H1 (cell line): Measurements from ENCODE around the gene FRMD3. TPM values are rescaled to one million over a fixed set of nuclear protein-coding genes. Genes with fewer than 3 reads are reported as not detected.

Source experiments
- CTCF ChIA-PET: fragments of 300-600 bp; sonication (Branson Sonifier 250); formaldehyde crosslinking; loops from one replicate; lab custom pipeline; 2021; ENCODE audit not compliant: partially characterized antibody; lab: Charles Lee
- POLR2A ChIA-PET: fragments of 300-600 bp; sonication (Branson Sonifier 250); formaldehyde crosslinking; loops from one replicate; lab custom pipeline; 2021; ENCODE audit warnings: inconsistent platforms; ENCODE audit not compliant: partially characterized antibody; lab: Charles Lee
- DNase-seq, 2 experiments: peaks; one replicate each; pipeline versions ENCODE4 v3.0.0 to v3.0.0-alpha.2; 2010 to 2022; ENCODE audit warnings: low spot score in 2 of 2, low read depth in 1 of 2, mixed read lengths in 1 of 2
- FAIRE-seq: peaks from 2 replicates; lab custom pipeline; 2011; peaks lifted over from hg19 to GRCh38; lab: Jason Lieb, UNC
- H2AFZ ChIP-seq: 2 replicates; pipeline ENCODE4 v1.8.1; 2012; ENCODE audit warnings: low read length, inconsistent platforms
- H2AK5ac ChIP-seq: 2 replicates; pipeline ENCODE4 v1.6.1; 2013; ENCODE audit warnings: low read depth, low read length
- H2BK120ac ChIP-seq: replicated peaks from 2 replicates; pipeline ENCODE3; 2013; ENCODE audit warnings: low read depth, low read length, inconsistent platforms
- H2BK12ac ChIP-seq: 2 replicates; pipeline ENCODE4 v1.6.1; 2013; ENCODE audit warnings: low read depth, low read length
- H2BK15ac ChIP-seq: 2 replicates; pipeline ENCODE4 v1.6.1; 2013; ENCODE audit warnings: low read length
- H2BK20ac ChIP-seq: 2 replicates; pipeline ENCODE4 v1.6.1; 2013; ENCODE audit warnings: low read length
- H2BK5ac ChIP-seq: 2 replicates; pipeline ENCODE4 v1.6.1; 2013; ENCODE audit warnings: low read depth, low read length
- H3K14ac ChIP-seq: 2 replicates; pipeline ENCODE4 v1.6.1; 2013; ENCODE audit warnings: inconsistent platforms; ENCODE audit not compliant: insufficient read length
- H3K18ac ChIP-seq: 2 replicates; pipeline ENCODE4 v1.6.1; 2013; ENCODE audit warnings: low read length; ENCODE audit errors: extremely low read depth
- H3K23ac ChIP-seq: 2 replicates; pipeline ENCODE4 v1.6.1; 2013; ENCODE audit warnings: inconsistent platforms; ENCODE audit not compliant: insufficient read length
- H3K23me2 ChIP-seq: 2 replicates; pipeline ENCODE4 v1.6.1; 2013; ENCODE audit warnings: low read depth, low read length
- H3K27ac ChIP-seq: 2 replicates; pipeline ENCODE4 v1.6.1; 2011; ENCODE audit warnings: low read depth, low read length, inconsistent platforms
- H3K27me3 ChIP-seq, 4 experiments: replicated peaks in 1 of 4; 1 replicate in 1 of 4; 2 replicates in 3 of 4; pipeline versions ENCODE4 v1.6.1 to v1.8.1; 2011 to 2013; ENCODE audit warnings: low read length in 3 of 4, mild to moderate bottlenecking in 3 of 4, inconsistent platforms in 2 of 4, mixed read lengths in 2 of 4, moderate library complexity in 1 of 4; ENCODE audit not compliant: control insufficient read depth in 3 of 4, insufficient read depth in 3 of 4; ENCODE audit errors: extremely low read depth in 1 of 4
- H3K36me3 ChIP-seq, 4 experiments: 2 replicates each; pipeline versions ENCODE4 v1.6.1 to v1.8.1; 2011 to 2013; ENCODE audit warnings: mild to moderate bottlenecking in 4 of 4, low read length in 3 of 4, moderate library complexity in 2 of 4, control low read depth in 1 of 4, inconsistent platforms in 1 of 4; ENCODE audit not compliant: insufficient read depth in 4 of 4, control insufficient read depth in 2 of 4
- H3K4ac ChIP-seq: replicated peaks from 2 replicates; pipeline ENCODE3; 2013; ENCODE audit warnings: low read length, low read depth, mixed read lengths, inconsistent platforms; ENCODE audit not compliant: insufficient read length
- H3K4me1 ChIP-seq, 4 experiments: replicated peaks in 1 of 4; 1 replicate in 1 of 4; 2 replicates in 3 of 4; pipeline versions ENCODE4 v1.6.1 to v1.8.1; 2011 to 2013; ENCODE audit warnings: low read length in 3 of 4, inconsistent platforms in 2 of 4, mixed read lengths in 1 of 4; ENCODE audit not compliant: insufficient read depth in 4 of 4, control insufficient read depth in 3 of 4
- H3K4me2 ChIP-seq, 2 experiments: 2 replicates each; pipeline versions ENCODE4 v1.6.1 to v1.8.1; 2011 to 2013; ENCODE audit warnings: low read depth in 2 of 2, low read length in 2 of 2, control low read depth in 1 of 2, inconsistent platforms in 1 of 2, mild to moderate bottlenecking in 1 of 2; ENCODE audit not compliant: insufficient read depth in 1 of 2
- H3K4me3 ChIP-seq, 4 experiments: fragments of 200-600, 300-600 bp in 1 of 4; sonication (generic), shearing (Covaris generic), sonication (Bioruptor Twin) in 1 of 4; 2 replicates each; pipeline versions ENCODE4 v1.5.1 to v1.8.1; 2011 to 2016; ENCODE audit warnings: low read length in 4 of 4, low read depth in 3 of 4, control low read depth in 2 of 4, inconsistent platforms in 2 of 4, mild to moderate bottlenecking in 2 of 4, mixed read lengths in 1 of 4, moderate library complexity in 1 of 4; ENCODE audit not compliant: insufficient read depth in 2 of 4; ENCODE audit errors: extremely low read depth in 1 of 4
- H3K56ac ChIP-seq: replicated peaks from 2 replicates; pipeline ENCODE3; 2013; ENCODE audit warnings: low read depth, mild to moderate bottlenecking, mixed read lengths, low read length, inconsistent platforms; ENCODE audit not compliant: insufficient read length
- H3K79me1 ChIP-seq: 2 replicates; pipeline ENCODE4 v1.6.1; 2013; ENCODE audit warnings: low read depth, low read length, control low read depth
- H3K79me2 ChIP-seq, 2 experiments: 2 replicates each; pipeline versions ENCODE4 v1.6.1 to v1.8.1; 2012 to 2013; ENCODE audit warnings: low read length in 2 of 2, mild to moderate bottlenecking in 2 of 2, inconsistent platforms in 1 of 2; ENCODE audit not compliant: insufficient read depth in 2 of 2, control insufficient read depth in 1 of 2
- H3K9ac ChIP-seq, 4 experiments: replicated peaks in 1 of 4; 1 replicate in 1 of 4; 2 replicates in 3 of 4; pipeline versions ENCODE4 v1.6.1 to v1.8.1; 2011 to 2013; ENCODE audit warnings: low read depth in 3 of 4, low read length in 3 of 4, control low read depth in 2 of 4, mild to moderate bottlenecking in 2 of 4, moderate library complexity in 2 of 4, inconsistent platforms in 1 of 4; ENCODE audit errors: extremely low read depth in 1 of 4
- H3K9me3 ChIP-seq, 2 experiments: 2 replicates each; pipeline versions ENCODE4 v1.6.1 to v1.8.1; 2012 to 2013; ENCODE audit warnings: mild to moderate bottlenecking in 2 of 2, moderate library complexity in 2 of 2, control low read depth in 1 of 2, inconsistent platforms in 1 of 2, low read depth in 1 of 2, low read length in 1 of 2, mixed read lengths in 1 of 2; ENCODE audit not compliant: insufficient read depth in 2 of 2
- H4K20me1 ChIP-seq, 2 experiments: replicated peaks in 1 of 2; 2 replicates each; pipeline versions ENCODE3 to v1.8.1; 2011 to 2013; ENCODE audit warnings: inconsistent platforms in 2 of 2, low read length in 2 of 2, mild to moderate bottlenecking in 1 of 2; ENCODE audit not compliant: insufficient read depth in 2 of 2, control insufficient read depth in 1 of 2
- H4K5ac ChIP-seq: 2 replicates; pipeline ENCODE4 v1.6.1; 2013; ENCODE audit warnings: low read length, low read depth, mixed read lengths, inconsistent platforms; ENCODE audit not compliant: insufficient read length
- H4K8ac ChIP-seq: 2 replicates; pipeline ENCODE4 v1.8.0; 2013; ENCODE audit warnings: mild to moderate bottlenecking, moderate library complexity, low read length, inconsistent platforms; ENCODE audit not compliant: insufficient read depth; ENCODE audit errors: extremely low read depth
- H4K91ac ChIP-seq: replicated peaks from 2 replicates; pipeline ENCODE3; 2013; ENCODE audit warnings: low read length, mixed read lengths, inconsistent platforms; ENCODE audit not compliant: insufficient read length
- ASH2L ChIP-seq: fragments of 200-600, 300-600 bp; sonication (generic); IDR thresholded peaks from one replicate; pipeline ENCODE4 v1.7.1; 2017; ENCODE audit warnings: low read length
- BACH1 ChIP-seq: IDR thresholded peaks from 2 replicates; pipeline ENCODE4 v1.6.1; 2012; ENCODE audit warnings: low read length, improper control_type of control experiment
- CBX8 ChIP-seq: fragments of 300-800, 300-1000 bp; sonication (generic); IDR thresholded peaks from 2 replicates; pipeline ENCODE4 v1.7.1; 2016; ENCODE audit warnings: low read depth, low read length, borderline replicate concordance
- EGR1 ChIP-seq: IDR thresholded peaks from 2 replicates; pipeline ENCODE4 v1.6.1; 2011; ENCODE audit warnings: low read depth, low read length, borderline replicate concordance
- FOSL1 ChIP-seq: IDR thresholded peaks from 2 replicates; pipeline ENCODE4 v1.6.1; 2011; ENCODE audit warnings: mild to moderate bottlenecking, low read depth, low read length, moderate library complexity; ENCODE audit not compliant: insufficient read depth
- GTF2F1 ChIP-seq: IDR thresholded peaks from 2 replicates; pipeline ENCODE4 v1.6.1; 2012; ENCODE audit warnings: low read depth, low read length, improper control_type of control experiment, borderline replicate concordance
- KDM4A ChIP-seq: IDR thresholded peaks from one replicate; pipeline ENCODE4 v1.7.1; 2012; ENCODE audit warnings: low read depth, mild to moderate bottlenecking, moderate library complexity, low read length, inconsistent platforms; ENCODE audit not compliant: severe bottlenecking
- PHF8 ChIP-seq: fragments of 200-600 bp; sonication (generic); conservative IDR thresholded peaks from 2 replicates; pipeline ENCODE4 v1.7.1; 2012; ENCODE audit warnings: low read depth, mild to moderate bottlenecking, inconsistent platforms, low read length, moderate library complexity
- SAP30 ChIP-seq: fragments of 300-600 bp; sonication (generic); IDR thresholded peaks from 2 replicates; pipeline ENCODE4 v1.7.1; 2012; ENCODE audit warnings: low read length, moderate library complexity, mild to moderate bottlenecking, inconsistent platforms; ENCODE audit not compliant: insufficient read depth, insufficient replicate concordance
- WGBS, 2 experiments: shearing (Covaris generic) in 1 of 2; methylation state at CpG; one replicate each; pipeline versions ENCODE4 v1.1.6 to v1.1.7; 2013 to 2015; ENCODE audit warnings: low lambda C conversion rate in 2 of 2, mixed read lengths in 2 of 2, inconsistent platforms in 1 of 2, low coverage in 1 of 2, missing lambda C conversion rate in 1 of 2; ENCODE audit not compliant: insufficient replicate concordance in 2 of 2, insufficient coverage in 1 of 2, insufficient read length in 1 of 2; ENCODE audit errors: extremely low coverage in 1 of 2, missing lambda C conversion rate in 1 of 2; 5-methylcytosine and 5-hydroxymethylcytosine counted together
- polyA plus RNA-seq, 7 experiments: library from polyadenylated mRNA; depleted of rRNA in 3 of 7; stranded (reverse) in 5 of 7; unstranded in 2 of 7; fragments of >200 nt in 5 of 7; fragments of 200-250 nt in 2 of 7; gene quantifications; 1 replicate in 5 of 7; 2 replicates in 1 of 7; 4 replicates in 1 of 7; pipeline versions ENCODE4 v1.2.1 to v1.2.3, GENCODE V29; 2011 to 2013; ENCODE audit warnings: missing spikeins in 2 of 7, mixed read lengths in 2 of 7
- total RNA-seq: library from RNA; stranded (reverse); fragmentation: NEBNext Ultra II Directional; extraction: Animal tissue kit (Norgen Biotek cat#: 25700); gene quantifications from 2 replicates; pipeline ENCODE4 v1.2.1, GENCODE V29; 2021
- TF ChIP-seq, protein P1 (sequence below): IDR thresholded peaks from 2 replicates; pipeline ENCODE4 v1.6.1; 2011; ENCODE audit warnings: low read length, improper control_type of control experiment

Gene FRMD3
- total and polyA plus RNA-seq, 2 of the 8 experiments (the other 6 are each of a cell fraction or from before 2014, with no cell fraction given), result 0.15 to 1.4 TPM

DNA sequence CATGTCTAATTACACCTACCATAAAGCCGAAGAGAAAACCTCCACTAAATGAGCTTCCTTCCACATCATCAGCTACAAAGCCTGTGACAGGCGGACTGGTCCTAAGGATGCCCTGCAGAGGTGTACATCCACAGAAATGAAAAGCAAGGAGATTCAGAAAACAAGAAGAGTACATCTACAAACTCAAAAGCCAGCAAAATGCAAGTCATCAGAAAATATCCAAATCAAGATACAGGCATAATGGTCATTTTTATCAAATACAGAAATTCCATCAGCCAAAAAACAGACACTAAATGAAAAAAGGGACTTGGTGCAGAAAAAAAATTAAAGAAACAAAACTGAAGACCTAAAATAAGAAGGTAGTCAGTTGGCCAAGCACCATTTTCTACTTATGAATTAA is 79.7 kb downstream of the FRMD3 start:
- H3K79me2 ChIP-seq, result no peaks in the 10 kb centered on the region
- H2BK120ac ChIP-seq, result no peak overlapping the region
- no peak overlapping the region for H4K91ac ChIP-seq
- no peak for TF ChIP-seq CBX8
- TF ChIP-seq PHF8, result no peak
- no peak for TF ChIP-seq GTF2F1
- TF ChIP-seq KDM4A, result no peak
- TF ChIP-seq EGR1, result no peak
- TF ChIP-seq ASH2L, result no peak
- TF ChIP-seq, protein P1, sequence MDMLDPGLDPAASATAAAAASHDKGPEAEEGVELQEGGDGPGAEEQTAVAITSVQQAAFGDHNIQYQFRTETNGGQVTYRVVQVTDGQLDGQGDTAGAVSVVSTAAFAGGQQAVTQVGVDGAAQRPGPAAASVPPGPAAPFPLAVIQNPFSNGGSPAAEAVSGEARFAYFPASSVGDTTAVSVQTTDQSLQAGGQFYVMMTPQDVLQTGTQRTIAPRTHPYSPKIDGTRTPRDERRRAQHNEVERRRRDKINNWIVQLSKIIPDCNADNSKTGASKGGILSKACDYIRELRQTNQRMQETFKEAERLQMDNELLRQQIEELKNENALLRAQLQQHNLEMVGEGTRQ, result no peak
- no peak for TF ChIP-seq FOSL1
- no peak for TF ChIP-seq BACH1
- no peak for TF ChIP-seq SAP30
- ChIA-PET POLR2A (no interaction called here), CTCF (interaction anchor here (0.5 to 1.0 kb wide), 2 partner anchors 79 to 173 kb away, joined by 3 read pairs; no protein-coding TSS in a partner anchor)
- H3K79me1 ChIP-seq, result no peaks in the 10 kb centered on the region
- peaks cover 0 to 4% of the 10 kb centered on the region in 2 experiments; a peak in 1 of 4 replicates for H3K9me3 ChIP-seq
- no peaks in the 10 kb centered on the region for H3K27me3 ChIP-seq
- H3K4ac ChIP-seq, result no peak overlapping the region
- no peak overlapping the region for H2BK12ac ChIP-seq
- H2BK5ac ChIP-seq, result no peak overlapping the region
- H3K18ac ChIP-seq, result no peak overlapping the region
- no peak overlapping the region for H2BK15ac ChIP-seq
- no peak overlapping the region for H3K56ac ChIP-seq
- H3K4me2 ChIP-seq, result no peak overlapping the region
- no peak for DNase-seq
- H3K9ac ChIP-seq, result no peak overlapping the region
- H2AFZ ChIP-seq, result no peak overlapping the region
- no peak overlapping the region for H3K14ac ChIP-seq
- no peak for FAIRE-seq
- no peaks in the 10 kb centered on the region for H3K23me2 ChIP-seq
- no peak overlapping the region for H3K27ac ChIP-seq
- no peak overlapping the region for H4K8ac ChIP-seq
- WGBS, 2 experiments, result 94% methylated on average over 2 of the region's 2 CpGs; no CpG with 5 or more reads in 1 of the 2 experiments
- no peaks in the 10 kb centered on the region for H3K36me3 ChIP-seq
- H3K4me1 ChIP-seq, result no peaks in the 10 kb centered on the region
- H2AK5ac ChIP-seq, result no peak overlapping the region
- H2BK20ac ChIP-seq, result no peak overlapping the region
- no peak overlapping the region for H3K4me3 ChIP-seq
- H3K23ac ChIP-seq, result no peak overlapping the region
- no peaks in the 10 kb centered on the region for H4K20me1 ChIP-seq
- H4K5ac ChIP-seq, result no peak overlapping the region
